Activated T-cell treated with anti-CD3 and anti-CD28 coated beads for 4 hours (primary cell): ENCODE results near the gene HIBADH.
"Not testable (repeated sequence)": the region's sequence is repeated elsewhere in the genome, so short reads cannot be mapped to it uniquely, and the experiment has no call there.

Experiments
- DNase-seq: peaks from one replicate; pipeline ENCODE4 v3.0.0-alpha.2; 2020

Gene HIBADH

DNA sequence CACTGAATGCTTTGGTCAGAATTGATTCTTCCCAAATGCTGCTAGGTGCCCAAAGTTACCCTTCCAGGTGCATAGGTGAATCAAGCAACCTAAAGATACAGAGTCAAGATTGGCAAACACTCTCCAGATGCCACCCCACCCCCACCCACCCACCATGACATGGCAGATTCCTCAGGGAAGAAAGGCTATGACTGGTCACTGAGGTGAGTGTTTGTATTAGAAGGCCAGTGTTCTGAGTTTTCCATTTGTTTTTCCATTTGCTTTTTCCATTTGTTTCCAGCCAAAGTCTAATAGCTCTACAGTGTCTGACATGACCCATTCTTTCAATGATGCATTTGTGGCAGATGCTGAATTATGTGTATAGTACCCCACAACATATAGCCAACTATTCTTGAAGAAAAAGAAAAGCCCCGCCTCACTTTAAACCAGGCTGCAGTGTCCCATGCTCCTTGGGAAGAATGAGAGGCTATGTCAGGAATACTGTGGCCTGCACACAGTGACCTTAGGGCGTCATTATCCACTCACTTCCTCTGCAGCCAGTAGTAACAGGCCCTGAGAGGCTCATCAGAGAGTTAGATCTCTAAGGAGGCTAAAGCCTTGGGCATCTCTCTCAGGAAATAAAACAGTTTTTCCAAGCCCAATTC lies 16.1 kb upstream of the HIBADH start:
- DNase-seq, result no peak

DNA sequence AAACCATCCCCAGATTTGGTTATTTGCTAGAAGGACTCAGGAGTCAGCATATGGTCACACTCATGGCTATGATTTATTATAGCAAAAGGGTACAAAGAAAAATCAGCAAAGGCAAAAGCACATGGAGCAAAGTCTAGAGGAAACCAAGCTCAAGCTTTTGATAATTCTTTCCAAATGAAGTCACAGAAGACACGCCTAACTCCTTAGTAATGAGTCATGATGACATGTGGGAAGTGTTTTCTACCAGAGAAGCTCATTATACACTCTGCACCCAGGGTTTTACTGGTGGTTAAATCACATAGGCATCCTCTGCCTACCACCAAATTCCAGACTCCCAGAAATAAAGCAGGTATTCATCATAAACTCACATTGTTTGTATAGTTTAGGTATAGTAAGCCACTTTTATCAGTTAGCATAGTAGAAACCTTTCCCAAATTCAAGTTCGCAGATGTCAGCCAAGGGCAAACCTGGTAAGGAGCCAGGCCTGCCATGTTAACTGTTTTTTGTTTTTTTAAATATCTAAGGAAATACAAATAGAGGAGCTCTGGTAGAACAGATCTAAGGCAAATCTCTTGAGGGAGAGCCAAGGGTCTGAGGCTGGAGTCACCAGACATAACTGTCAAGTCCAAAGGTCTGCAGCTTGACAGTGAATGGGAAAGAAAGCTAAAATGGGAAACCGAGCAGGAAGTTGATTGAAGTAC lies 15.4 kb upstream of the HIBADH start:
- no peak for DNase-seq

DNA sequence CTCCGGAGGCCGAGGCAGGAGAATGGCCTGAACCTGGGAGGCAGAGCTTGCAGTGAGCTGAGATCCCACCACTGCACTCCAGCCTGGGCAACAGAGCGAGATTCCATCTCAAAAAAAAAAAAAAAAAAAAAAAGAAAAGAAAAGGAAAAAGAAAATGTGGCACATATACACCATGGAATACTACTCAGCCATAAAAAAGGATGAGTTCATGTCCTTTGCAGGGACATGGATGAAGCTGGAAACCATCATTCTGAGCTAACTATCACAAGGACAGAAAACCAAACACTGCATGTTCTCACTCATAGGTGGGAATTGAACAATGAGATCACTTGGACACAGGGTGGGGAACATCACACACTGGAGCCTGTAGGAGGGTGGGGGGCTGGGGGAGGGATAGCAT lies 11.4 kb upstream of the HIBADH start:
- not testable (repeated sequence) for DNase-seq

DNA sequence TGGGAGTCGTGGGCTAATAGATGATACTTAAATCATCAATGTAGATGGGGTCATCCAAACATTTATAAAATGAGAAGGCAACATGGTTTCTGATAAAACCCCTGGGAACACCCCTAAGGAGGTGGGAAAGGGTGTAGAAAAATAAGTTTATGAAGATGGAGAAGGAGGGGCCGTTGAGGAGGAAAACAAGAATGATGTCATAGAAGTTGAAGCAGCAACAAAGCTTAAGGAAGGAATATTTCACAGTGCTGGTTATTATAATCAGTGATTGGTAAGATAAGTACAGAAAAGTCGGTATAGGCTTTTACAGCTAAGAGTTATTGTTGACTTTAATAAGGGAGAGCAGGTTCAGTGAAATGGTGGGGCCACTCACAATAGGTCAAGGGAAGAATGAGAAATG lies 9.0 kb upstream of the HIBADH start:
- no peak for DNase-seq

DNA sequence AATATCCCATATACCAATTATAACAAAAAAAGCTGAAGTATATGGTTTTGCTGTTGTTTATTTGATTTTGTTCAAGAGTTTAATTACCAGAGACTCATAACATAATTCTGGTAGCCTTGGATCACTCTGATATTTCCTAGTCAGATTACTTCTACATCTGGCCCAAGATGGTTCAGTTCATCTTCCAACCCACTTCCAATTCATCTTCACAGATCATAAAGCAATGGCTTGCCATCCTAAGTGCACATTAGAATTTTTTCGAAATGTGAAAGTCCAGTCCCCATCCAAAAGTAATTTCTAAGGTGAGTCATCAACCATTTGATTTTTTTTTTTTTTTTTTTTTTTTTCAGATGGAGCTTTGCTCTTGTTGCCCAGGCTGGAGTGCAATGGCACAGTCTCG lies 8.0 kb upstream of the HIBADH start:
- DNase-seq, result no peak

DNA sequence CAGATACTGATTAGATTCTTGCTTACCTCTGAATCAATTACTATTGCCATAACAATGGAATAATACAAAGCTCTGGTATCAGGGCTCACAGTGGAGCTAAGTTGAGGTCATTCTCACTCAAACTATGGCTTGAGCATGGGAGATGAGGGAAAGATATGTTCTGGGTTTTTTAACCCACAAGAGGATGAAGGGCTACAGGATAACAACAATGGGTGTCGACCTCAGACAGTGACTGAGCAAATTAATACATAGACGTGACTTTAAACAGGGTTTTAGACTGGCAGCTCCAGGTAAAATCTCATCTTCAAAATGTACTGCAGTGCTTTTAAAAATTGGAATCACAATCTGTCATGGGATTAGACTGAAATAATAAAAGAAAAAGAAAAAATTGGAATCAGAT lies 7.5 kb upstream of the HIBADH start:
- no peak for DNase-seq

DNA sequence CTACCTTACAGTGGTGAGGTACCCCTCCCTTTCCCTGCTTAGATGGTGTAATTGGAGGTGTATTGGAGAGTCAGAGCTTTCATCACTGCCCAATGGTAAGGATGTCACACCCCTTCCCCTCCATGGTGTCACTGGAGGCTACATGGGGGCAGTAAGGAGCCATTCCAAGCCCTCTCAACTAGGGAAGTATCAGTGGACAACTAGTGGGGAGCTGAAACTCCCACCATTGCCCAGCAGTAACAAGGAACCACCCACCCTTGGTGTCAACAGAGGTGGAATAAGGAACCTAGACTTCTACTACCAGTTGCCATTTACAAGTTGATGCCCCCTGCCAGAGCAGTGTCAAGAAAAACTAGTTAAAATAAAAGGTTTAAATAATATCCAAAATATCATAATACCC lies 2.8 kb upstream of the HIBADH start:
- DNase-seq, result no peak

DNA sequence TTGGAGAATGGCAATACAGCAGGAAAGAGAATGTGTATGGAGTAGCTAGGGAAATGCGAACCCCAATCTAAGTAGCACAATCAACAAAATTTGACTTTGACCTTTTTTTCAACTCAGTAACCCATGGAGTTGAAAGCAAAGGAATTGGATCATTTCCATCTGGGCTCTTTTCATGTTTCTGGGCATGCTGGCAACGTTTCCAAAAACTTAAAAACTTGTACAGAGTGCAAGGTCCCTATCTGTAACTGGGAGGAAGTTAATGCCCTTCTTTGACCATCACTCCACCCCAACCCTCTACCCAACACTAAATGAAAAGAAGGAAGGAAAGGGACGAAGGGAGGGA lies 1.3 kb upstream of the HIBADH start:
- DNase-seq, result no peak

DNA sequence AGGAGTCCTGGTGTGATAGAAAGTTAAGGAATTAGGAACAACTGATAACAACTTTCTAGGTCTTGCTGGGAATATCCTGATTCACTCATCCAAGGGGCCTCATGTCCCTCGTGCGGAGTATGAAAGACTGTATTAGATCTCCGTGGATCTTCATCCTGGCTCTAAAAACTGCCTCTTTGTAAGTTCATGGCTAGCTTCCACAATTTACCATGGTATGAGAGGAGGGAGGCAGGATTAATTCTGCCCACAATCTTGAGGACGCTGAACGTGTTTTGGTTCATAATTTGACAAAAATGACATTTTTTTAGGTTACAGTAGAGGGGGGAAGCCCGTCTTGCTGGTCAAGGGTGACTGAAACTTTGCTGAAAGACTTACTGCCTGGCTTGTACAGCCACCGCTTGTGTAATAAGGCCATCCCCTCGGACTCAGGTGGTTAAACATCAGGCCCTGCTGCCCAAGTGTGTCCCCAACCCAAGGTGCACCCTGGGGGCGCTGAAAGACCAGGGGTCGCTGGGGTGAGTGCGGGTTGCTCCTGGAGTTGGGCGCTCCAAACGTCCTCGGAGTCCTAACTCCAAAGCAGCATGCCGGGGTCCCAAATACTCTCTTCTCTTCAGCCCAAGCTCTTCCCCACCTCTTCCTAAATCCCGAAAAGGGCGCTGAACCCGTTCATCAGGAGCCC lies 733 bp downstream of the HIBADH start:
- DNase-seq, result peak; percentile 10

DNA sequence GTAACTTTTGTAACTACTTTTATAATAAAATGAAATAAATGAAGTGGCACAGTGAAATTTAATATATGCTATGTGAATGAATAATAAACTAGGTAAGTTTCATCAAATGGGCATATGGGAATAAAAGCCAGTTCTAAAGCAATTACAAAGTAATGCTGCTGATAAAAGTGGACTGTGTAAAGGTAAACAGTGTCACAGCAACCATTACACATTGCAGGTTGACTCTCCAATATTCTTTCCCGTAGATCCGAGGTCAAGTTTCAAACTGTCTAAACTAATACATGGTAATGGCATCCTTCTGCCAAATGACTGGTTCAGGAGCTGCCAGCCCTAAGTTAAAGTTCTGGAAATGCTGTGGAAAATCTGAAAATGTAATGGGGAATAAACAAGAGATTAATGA lies 6.0 kb downstream of the HIBADH start:
- no peak for DNase-seq

DNA sequence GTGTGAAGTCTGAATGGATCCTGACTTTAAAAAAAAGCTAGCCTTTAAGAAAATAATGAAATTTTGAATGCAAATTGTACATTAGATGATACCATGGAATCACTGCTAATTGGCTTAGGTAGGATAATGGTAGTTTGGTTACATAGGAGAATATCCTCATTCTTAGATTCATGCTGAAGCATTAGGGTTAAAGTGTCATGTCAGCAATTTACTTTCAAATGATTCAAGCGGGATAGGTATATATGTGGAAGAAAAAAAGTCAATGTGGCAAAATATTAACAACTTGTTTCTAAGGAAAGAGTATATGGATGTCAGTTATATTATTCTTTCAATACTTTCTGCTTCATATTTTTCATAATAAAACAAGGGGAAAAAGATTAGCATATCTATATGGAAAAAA lies 7.5 kb downstream of the HIBADH start:
- no peak for DNase-seq

DNA sequence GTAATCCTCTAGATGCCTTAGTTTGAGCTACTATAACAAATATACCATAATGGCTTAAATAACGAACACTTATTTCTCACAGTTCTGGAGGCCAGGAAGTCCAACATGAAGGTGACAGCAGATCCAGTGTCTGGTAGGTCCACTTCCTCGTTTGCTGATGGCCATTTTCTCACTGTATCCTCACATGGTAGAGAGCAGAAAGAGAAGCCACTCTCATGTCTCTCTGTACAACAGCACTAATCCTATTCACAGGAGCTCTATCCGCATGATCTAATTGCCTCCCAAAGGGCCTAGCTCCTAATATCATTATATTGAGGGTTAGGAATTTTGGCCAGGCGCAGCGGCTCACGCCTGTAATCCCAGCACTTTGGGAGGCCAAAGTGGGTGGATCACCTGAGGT lies 10.2 kb downstream of the HIBADH start:
- DNase-seq, result no peak

DNA sequence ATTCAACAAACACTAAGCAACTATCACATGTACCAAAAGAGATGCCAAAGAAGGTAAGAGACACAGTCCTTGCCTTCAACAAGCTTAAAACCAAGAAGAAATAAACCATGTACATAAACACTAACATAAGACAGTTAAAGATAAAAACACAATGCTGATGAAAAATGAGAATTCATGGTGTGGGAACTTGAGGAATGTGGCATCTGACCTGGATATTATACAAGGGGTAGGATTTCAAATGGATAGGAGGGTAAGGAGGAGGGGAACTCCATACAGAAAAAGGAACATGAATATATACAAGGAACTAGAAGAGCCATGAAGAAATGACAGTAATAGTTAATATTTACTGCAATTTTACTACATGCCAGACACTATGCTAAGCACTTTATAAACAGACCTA lies 11.0 kb downstream of the HIBADH start:
- no peak for DNase-seq

DNA sequence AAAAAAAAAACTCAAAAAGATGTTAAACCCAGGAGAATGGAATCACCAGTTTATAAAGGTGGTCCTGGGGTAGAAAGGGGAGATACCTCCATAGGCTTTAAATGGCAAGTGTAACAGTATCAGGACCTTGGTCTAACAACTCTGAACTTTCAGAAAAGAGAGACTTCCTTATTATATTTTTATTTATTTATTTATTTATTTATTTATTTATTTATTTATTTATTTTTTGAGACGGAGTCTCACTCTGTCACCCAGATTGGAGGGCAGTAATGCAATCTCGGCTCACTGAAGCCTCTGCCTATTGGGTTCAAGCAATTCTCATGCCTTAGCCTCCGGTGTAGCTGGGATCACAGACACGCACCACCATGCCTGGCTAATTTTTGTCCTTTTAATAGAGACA lies 12.4 kb downstream of the HIBADH start:
- DNase-seq, result no peak

DNA sequence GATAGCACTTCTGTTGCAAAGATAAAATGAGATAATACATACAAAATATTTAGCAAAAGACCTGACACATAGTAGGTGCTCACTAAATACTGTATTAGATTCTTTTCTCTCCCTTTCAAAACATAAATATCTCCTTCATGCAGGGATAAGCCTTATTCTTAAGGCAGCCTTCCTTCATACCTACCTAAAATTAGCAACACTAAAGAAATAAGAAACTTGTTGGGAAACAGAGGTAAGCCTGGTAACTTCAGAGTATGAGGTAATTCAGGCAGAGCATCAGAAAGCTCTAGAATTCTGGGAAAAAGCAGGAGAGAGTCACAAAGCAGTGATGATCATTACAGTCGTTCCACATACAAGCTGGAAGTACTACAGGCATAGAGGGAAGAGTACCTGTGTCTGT lies 15.2 kb downstream of the HIBADH start:
- DNase-seq, result no peak

DNA sequence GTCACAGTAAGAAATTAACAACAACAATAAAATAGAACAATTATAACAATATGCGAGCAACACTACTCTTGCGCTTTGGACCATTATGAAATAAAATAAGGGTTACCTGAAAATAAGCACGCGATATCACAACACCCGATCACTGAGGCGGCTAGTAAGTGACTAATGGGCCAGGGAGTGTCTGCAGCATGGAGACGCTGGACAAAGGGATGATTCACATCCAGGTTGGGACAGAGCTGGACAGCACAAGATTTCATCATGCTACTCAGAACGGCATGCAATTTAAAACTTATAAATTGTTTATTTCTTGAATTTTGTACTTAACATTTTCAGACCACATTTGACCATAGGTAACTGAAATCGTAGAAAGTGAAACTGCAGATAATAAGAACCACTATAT lies 15.6 kb downstream of the HIBADH start:
- DNase-seq, result no peak

DNA sequence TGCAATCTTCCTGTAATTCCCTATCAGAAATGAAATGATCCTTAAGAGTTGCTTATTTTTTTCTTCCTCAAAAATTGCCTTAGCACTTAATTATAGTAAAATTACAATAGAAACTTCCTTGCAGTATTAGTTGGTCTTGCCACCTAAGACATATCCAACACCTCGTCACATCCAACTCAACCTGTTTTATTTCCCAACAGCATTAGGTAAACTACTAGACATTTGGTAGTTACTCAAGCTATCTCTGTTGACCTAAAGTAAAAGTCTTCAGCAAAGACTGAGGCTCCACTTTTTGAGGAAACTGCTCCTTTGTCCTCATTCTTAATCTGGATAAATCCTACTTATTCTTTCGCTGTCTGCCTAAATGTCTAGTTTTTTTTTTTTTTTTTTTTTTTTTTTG lies 20.4 kb downstream of the HIBADH start:
- no peak for DNase-seq

DNA sequence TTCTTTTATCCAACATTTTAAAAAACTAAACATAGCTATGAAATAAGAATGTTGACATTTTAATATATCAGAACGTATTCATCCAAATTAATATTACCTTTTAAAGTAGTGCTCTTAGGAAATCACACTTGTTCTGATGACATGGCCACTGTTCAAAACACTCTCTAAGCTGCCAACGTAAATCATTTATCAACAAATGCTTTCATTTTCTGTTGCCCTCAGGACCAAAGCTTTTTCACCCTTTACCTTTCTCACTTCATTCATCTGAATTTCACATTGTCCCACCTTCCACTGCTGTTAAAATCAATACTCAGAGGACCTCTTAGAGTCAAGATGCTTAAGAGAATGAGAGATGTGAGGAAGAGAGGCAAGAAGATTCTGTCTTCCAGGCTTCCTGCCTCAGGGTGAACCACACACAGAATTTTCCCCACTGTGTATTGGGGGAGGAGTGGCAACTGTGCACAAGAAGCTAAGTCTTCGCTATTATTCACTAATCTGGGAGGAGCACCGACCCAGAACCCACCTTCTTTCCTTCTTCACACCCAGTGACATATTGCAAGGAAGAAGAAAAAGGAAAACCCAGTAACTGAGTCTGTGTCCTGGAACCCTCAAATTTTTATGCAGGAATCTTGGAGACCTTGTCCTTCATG lies 21.0 kb downstream of the HIBADH start:
- no peak for DNase-seq

DNA sequence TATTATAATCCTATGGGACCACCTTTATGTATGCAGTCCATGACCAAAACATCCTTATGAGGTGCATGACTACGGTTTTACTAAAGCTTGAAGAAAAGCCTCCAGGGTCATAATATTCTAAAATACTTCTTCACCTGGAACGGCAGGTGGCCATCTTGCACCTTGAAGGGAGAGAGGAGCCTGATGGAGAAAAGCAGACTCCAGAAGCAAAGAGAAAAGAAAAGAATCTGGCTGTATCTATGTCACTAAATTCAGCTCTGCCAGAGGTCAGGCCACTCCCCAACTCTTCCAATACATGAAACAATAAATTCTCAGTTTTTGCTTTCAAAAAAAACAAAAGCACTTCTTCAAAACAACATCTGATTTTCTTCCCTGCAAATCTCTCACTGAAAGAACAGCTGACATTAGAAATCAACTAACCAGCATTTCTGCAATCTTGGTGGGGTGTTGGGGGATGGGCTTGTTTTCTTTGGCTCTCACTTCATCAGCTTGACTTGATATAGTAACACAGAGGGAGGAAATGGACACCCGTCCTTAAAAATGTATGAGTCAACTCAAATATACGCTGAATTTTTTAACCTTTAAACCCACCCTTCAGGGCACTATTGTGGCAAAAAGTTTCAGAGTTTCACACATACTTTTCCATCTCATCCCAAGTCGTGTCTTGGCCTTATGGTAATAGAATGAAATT lies 21.7 kb downstream of the HIBADH start:
- no peak for DNase-seq

DNA sequence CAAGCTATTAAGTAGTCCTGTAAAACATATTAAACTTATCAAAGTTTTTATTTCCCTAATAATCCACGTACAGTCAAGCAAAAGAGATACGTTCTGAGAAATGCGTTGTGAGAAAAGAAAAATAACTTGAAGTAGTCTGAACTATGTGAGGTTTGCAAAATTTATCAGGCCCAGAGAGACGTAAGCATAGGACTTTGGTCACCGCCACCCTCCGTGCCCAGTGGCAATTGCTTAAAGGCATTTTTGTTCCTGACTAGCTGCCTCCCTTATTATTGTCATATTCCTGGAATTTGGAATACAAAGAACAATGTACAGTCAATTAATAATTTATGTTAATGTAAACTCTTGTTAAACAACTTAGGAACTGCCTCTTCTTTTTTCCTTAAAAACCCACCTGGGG lies 22.8 kb downstream of the HIBADH start:
- DNase-seq, result no peak

DNA sequence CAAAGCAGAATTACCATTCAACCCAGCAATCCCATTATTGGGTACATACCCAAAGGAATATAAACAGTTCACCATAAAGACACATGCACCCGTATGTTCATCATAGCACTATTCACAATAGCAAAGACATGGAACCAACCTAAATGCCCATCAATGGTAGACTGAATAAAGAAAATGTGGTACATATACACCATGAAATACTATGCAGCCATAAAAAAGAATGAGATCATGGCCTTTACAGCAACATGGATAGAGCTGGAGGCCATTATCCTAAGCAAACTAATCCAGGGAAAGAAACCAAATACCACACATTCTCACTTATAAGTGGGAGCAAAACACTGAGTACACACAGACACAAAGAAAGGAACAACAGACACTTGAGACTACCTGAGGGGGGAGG lies 23.6 kb downstream of the HIBADH start:
- DNase-seq, result not testable (repeated sequence)

DNA sequence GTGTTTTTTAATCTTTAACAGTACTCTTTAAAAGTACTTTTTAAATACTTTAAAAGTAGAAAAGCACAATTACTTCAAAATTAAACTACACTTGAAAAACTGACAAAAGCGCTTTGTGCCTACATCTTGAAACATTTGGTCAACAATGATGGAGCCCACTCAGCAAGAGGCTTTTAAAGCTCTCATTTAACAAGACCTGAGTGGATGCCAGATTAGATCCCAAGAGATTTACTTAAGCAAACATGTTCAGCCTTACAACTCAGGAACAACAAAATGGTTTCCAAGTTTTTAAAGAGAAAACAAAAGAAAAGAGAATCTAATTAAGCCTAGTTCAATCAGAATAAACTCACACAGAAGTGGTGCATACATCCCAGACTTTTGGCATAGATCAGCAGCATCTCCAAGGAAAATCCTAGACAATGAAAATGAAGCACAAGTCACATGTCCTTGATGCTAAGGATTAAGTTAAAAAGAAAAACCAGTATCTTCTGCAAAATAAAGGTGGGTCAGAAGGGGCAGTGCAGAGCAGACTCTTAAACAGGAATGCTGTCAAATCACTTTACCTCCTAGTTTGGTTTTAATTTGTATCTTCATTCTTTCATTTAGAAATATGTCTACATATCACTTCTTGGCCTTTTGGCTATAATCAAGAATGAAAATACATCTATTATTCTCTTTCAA lies 26.2 kb downstream of the HIBADH start:
- no peak for DNase-seq

DNA sequence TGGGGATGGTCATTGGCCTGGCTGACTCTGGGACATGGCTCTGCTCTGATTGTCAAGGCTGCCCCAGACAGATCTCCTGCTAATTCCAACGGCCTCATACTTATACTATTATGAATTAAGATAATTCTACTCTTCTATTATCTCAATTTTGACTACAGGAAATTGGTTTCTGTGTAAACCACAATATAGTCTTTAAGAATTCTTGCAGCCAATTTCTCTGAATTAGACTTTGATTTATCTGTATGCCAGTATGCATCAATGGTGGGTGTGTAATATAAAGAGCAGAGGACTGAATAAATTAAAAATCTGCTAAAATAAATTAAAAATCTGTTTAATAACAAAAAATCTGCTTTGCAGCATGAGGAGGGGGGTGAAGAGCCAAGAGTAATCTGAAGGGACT lies 27.0 kb downstream of the HIBADH start:
- DNase-seq, result no peak
